MM.1S (cell line): Measurements from ENCODE around the gene RAI1.

ENCODE experiments used
- DNase-seq: peaks from one replicate; pipeline ENCODE4 v3.0.0-alpha.2; 2015
- H2AFZ ChIP-seq: fragments of 300-600 bp; sonication (generic); 2 replicates; pipeline ENCODE4 v1.6.0; 2016; ENCODE audit warnings: antibody characterized with exemption, low read length
- H3F3A ChIP-seq: fragments of 300-600 bp; sonication (generic); 2 replicates; pipeline ENCODE4 v1.6.1; 2016; ENCODE audit warnings: mild to moderate bottlenecking, antibody characterized with exemption, low read length, moderate library complexity, mixed read lengths; ENCODE audit not compliant: insufficient read depth
- H3K27ac ChIP-seq: fragments of 300-600 bp; sonication (generic); 2 replicates; pipeline ENCODE4 v1.5.1; 2016; ENCODE audit warnings: mild to moderate bottlenecking, low read length
- H3K27me3 ChIP-seq: fragments of 300-600 bp; sonication (generic); replicated peaks from 2 replicates; pipeline ENCODE4 v1.6.0; 2016; ENCODE audit warnings: low read length; ENCODE audit not compliant: insufficient read depth
- H3K36me3 ChIP-seq: fragments of 300-600 bp; sonication (generic); replicated peaks from 2 replicates; pipeline ENCODE4 v1.6.1; 2016; ENCODE audit warnings: mild to moderate bottlenecking, low read length, mixed read lengths; ENCODE audit not compliant: insufficient read depth
- H3K4me1 ChIP-seq: fragments of 300-600 bp; sonication (generic); 2 replicates; pipeline ENCODE4 v1.6.1; 2016; ENCODE audit warnings: low read length, mixed read lengths
- H3K4me2 ChIP-seq: fragments of 300-600 bp; sonication (generic); 2 replicates; pipeline ENCODE4 v1.6.0; 2016; ENCODE audit warnings: low read depth, low read length
- H3K4me3 ChIP-seq: fragments of 300-600 bp; sonication (generic); 2 replicates; pipeline ENCODE4 v1.5.1; 2016; ENCODE audit warnings: low read length, mixed read lengths
- H3K79me2 ChIP-seq: fragments of 300-600 bp; sonication (generic); 2 replicates; pipeline ENCODE4 v1.6.1; 2016; ENCODE audit warnings: mixed run types, low read length, mixed read lengths
- H3K9ac ChIP-seq: fragments of 300-600 bp; sonication (generic); 2 replicates; pipeline ENCODE4 v1.6.1; 2016; ENCODE audit warnings: low read length, mixed read lengths
- H3K9me2 ChIP-seq: fragments of 300-600 bp; sonication (generic); replicated peaks from 2 replicates; pipeline ENCODE4 v1.6.1; 2016; ENCODE audit warnings: mild to moderate bottlenecking, low read length, mixed read lengths; ENCODE audit not compliant: insufficient read depth
- H3K9me3 ChIP-seq: fragments of 300-600 bp; sonication (generic); replicated peaks from 2 replicates; pipeline ENCODE4 v1.6.1; 2016; ENCODE audit warnings: mild to moderate bottlenecking, low read length, mixed read lengths; ENCODE audit not compliant: insufficient read depth
- H4K20me1 ChIP-seq: fragments of 300-600 bp; sonication (generic); 2 replicates; pipeline ENCODE4 v1.6.1; 2016; ENCODE audit warnings: mild to moderate bottlenecking, low read length, moderate library complexity, mixed read lengths; ENCODE audit not compliant: insufficient read depth
- EZH2 ChIP-seq: fragments of 300-600 bp; sonication (generic); optimal IDR thresholded peaks from 2 replicates; pipeline ENCODE3; 2017; ENCODE audit warnings: low read depth, mild to moderate bottlenecking, antibody characterized with exemption, low read length, mixed read lengths
- EZH2phosphoT487 ChIP-seq: fragments of 300-600 bp; sonication (generic); IDR thresholded peaks from 2 replicates; pipeline ENCODE4 v1.6.1; 2018; ENCODE audit warnings: antibody characterized with exemption, low read length
- TF ChIP-seq, protein P1 (sequence below): fragments of 300-600 bp; sonication (generic); IDR thresholded peaks from 2 replicates; pipeline ENCODE4 v1.5.1; 2016; ENCODE audit warnings: antibody characterized with exemption, low read length, mixed read lengths

RAI1 gene

DNA sequence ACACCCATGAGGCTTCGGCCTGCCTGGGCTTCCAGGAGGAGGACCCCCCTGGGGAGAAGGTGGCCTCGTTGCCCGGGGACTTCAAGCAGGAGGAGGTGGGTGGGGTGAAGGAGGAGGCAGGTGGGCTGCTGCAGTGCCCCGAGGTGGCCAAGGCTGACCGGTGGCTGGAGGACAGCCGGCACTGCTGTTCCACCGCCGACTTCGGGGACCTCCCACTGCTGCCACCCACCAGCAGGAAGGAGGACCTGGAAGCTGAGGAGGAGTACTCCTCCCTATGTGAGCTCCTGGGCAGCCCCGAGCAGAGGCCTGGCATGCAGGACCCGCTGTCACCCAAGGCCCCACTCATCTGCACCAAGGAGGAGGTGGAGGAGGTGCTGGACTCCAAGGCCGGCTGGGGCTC, 114.0 kb downstream of the RAI1 start:
- Histone ChIP-seq H3K36me3 (no peaks in the 10 kb centered on the region), H3K79me2 (no peaks in the 10 kb centered on the region), H3K4me3 (no peak overlapping the region), H2AFZ (no peak overlapping the region), H3K4me1 (no peaks in the 10 kb centered on the region), H3K9me3 (no peaks in the 10 kb centered on the region), H3F3A (no peaks in the 10 kb centered on the region), H4K20me1 (no peaks in the 10 kb centered on the region), H3K4me2 (no peak overlapping the region), H3K27me3 (no peaks in the 10 kb centered on the region), H3K9me2 (no peaks in the 10 kb centered on the region), H3K27ac (no peak overlapping the region), H3K9ac (no peak overlapping the region)
- DNase-seq, result no peak
- no peak for TF ChIP-seq EZH2phosphoT487
- TF ChIP-seq EZH2, result no peak
- TF ChIP-seq, protein P1, sequence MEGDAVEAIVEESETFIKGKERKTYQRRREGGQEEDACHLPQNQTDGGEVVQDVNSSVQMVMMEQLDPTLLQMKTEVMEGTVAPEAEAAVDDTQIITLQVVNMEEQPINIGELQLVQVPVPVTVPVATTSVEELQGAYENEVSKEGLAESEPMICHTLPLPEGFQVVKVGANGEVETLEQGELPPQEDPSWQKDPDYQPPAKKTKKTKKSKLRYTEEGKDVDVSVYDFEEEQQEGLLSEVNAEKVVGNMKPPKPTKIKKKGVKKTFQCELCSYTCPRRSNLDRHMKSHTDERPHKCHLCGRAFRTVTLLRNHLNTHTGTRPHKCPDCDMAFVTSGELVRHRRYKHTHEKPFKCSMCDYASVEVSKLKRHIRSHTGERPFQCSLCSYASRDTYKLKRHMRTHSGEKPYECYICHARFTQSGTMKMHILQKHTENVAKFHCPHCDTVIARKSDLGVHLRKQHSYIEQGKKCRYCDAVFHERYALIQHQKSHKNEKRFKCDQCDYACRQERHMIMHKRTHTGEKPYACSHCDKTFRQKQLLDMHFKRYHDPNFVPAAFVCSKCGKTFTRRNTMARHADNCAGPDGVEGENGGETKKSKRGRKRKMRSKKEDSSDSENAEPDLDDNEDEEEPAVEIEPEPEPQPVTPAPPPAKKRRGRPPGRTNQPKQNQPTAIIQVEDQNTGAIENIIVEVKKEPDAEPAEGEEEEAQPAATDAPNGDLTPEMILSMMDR, result no peak

DNA sequence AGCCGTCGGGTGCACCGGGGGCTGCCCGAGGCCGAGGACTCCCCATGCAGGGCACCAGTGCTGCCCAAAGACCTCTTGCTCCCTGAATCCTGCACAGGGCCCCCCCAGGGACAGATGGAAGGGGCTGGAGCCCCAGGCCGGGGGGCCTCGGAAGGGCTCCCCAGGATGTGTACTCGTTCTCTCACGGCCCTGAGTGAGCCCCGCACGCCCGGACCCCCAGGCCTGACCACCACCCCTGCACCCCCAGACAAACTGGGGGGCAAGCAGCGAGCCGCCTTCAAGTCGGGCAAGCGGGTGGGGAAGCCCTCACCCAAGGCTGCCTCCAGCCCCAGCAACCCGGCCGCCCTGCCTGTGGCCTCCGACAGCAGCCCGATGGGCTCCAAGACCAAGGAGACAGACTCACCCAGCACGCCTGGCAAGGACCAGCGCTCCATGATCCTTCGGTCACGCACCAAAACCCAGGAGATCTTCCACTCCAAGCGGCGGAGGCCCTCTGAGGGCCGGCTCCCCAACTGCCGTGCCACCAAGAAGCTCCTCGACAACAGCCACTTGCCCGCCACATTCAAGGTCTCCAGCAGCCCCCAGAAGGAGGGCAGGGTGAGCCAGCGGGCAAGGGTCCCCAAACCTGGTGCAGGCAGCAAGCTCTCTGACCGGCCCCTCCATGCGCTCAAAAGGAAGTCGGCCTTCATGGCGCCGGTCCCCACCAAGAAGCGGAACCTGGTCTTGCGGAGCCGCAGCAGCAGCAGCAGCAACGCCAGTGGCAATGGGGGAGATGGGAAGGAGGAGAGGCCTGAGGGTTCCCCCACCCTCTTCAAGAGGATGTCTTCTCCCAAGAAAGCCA, 114.9 kb downstream of the RAI1 start:
- Histone ChIP-seq H4K20me1 (no peaks in the 10 kb centered on the region), H3K4me1 (no peaks in the 10 kb centered on the region)

DNA sequence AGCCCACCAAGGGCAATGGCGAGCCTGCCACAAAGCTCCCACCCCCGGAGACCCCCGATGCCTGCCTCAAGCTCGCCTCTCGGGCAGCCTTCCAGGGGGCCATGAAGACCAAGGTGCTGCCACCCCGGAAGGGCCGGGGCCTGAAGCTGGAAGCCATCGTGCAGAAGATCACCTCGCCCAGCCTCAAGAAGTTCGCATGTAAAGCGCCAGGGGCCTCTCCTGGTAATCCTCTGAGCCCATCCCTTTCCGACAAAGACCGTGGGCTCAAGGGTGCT, 115.5 kb downstream of the RAI1 start:
- Histone ChIP-seq H3K4me2 (no peak overlapping the region), H3K4me3 (no peak overlapping the region), H3K27me3 (no peaks in the 10 kb centered on the region), H3F3A (no peaks in the 10 kb centered on the region), H3K27ac (no peak overlapping the region), H3K9me2 (no peaks in the 10 kb centered on the region), H3K79me2 (no peaks in the 10 kb centered on the region), H2AFZ (no peak overlapping the region), H3K36me3 (no peaks in the 10 kb centered on the region), H3K4me1 (no peaks in the 10 kb centered on the region), H4K20me1 (no peaks in the 10 kb centered on the region), H3K9me3 (no peaks in the 10 kb centered on the region), H3K9ac (no peak overlapping the region)
- TF ChIP-seq, protein P1, result no peak
- TF ChIP-seq EZH2 (no peak), EZH2phosphoT487 (no peak)
- no peak for DNase-seq

More for the DNA sequence above, 114.9 kb downstream of the RAI1 start:
- Histone ChIP-seq H3K36me3 (no peaks in the 10 kb centered on the region), H2AFZ (no peak overlapping the region), H3K27ac (no peak overlapping the region), H3K4me3 (no peak overlapping the region), H3K9ac (no peak overlapping the region), H3F3A (no peaks in the 10 kb centered on the region), H3K27me3 (no peaks in the 10 kb centered on the region), H3K9me2 (no peaks in the 10 kb centered on the region), H3K79me2 (no peaks in the 10 kb centered on the region), H3K4me2 (no peak overlapping the region), H3K9me3 (no peaks in the 10 kb centered on the region)
- no peak for DNase-seq
- TF ChIP-seq EZH2phosphoT487 (no peak), EZH2 (no peak)
- TF ChIP-seq, protein P1, result no peak
